Vagina (tissue), 2 donors: ENCODE measurements around the gene SEMA4D.

Source experiments
- CTCF ChIP-seq, 3 experiments: fragments of 450-650 bp in 2 of 3; fragments of 200-600 bp in 1 of 3; sonication (generic) in 1 of 3; IDR thresholded peaks; one replicate each; pipeline ENCODE4 v1.5.1; 2017 to 2019; ENCODE audit warnings: antibody characterized with exemption in 3 of 3, mild to moderate bottlenecking in 2 of 3, moderate library complexity in 2 of 3
- POLR2AphosphoS5 ChIP-seq, 2 donors: sonication (generic); formaldehyde crosslinking; IDR thresholded peaks; one replicate each; pipeline ENCODE4 v1.9.0; 2017; ENCODE audit warnings: antibody characterized with exemption in 2 of 2, mild to moderate bottlenecking in 2 of 2, low read depth in 1 of 2; ENCODE audit not compliant: insufficient read depth in 1 of 2

- TF ChIP-seq CTCF (IDR thresholded peaks at IDR 0.05) (no peak), POLR2AphosphoS5 (IDR thresholded peaks at IDR 0.05; ENCODE audit: insufficient read depth in 1 of 2, low read depth in 1 of 2) (no peak)
These were observed 151.2 kb downstream of the SEMA4D start for GRCh38 chr9:89346696-89347095.
